ENCODE results near the gene CAMK1G.

Gene CAMK1G

GRCh38 chr1:209661071-209661470 lies 77.6 kb downstream of the CAMK1G start:
- DNase-seq (ENCODE audit: low read depth, low spot score): no peak

DNA sequence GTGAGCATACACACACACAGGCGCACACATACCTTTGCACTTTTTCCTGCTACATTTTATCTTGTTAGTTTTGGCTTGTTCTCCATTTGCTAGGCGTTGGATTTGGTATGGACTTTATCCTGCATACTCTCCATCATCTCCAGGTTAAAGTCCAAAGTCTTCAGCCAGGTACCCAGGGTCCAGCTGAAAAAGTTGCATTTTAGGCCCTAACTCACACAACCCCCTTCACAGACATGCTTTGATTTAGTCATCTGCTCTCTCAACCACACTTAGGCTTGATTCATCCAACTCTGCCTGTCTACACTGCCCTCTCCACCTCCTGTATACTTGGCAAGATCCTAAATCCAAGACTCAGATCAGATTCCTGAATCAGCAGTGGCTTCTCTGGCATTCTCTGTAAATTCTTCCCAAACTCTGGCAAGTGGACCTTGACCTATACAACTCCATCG lies 79.4 kb downstream of the CAMK1G start:
- DNase-seq (ENCODE audit: low read depth, low spot score): no peak
